ENCODE data around the gene SORCS2.

The SORCS2 gene

GRCh38 chr4:7721984-7722551 lies 529.7 kb downstream of the SORCS2 start:
- TF ChIP-seq CTCF (IDR thresholded peaks at IDR 0.05; ENCODE audit: extremely low read depth, missing control alignments): no peak
- DNase-seq (ENCODE audit: low spot score): no peak

- no peak for DNase-seq (ENCODE audit: low spot score)
- TF ChIP-seq CTCF (IDR thresholded peaks at IDR 0.05; ENCODE audit: extremely low read depth, missing control alignments): no peak
Observed at GRCh38 chr4:7722766-7723387, 530.5 kb downstream of the SORCS2 start.

- no peak for DNase-seq (ENCODE audit: low spot score)
- no peak for TF ChIP-seq CTCF (IDR thresholded peaks at IDR 0.05; ENCODE audit: extremely low read depth, missing control alignments)
Observed at GRCh38 chr4:7723625-7724024, 531.3 kb downstream of the SORCS2 start.

GRCh38 chr4:7725951-7726350 lies 533.6 kb downstream of the SORCS2 start:
- DNase-seq (ENCODE audit: low spot score): no peak
- no peak for TF ChIP-seq CTCF (IDR thresholded peaks at IDR 0.05; ENCODE audit: extremely low read depth, missing control alignments)

- TF ChIP-seq CTCF (IDR thresholded peaks at IDR 0.05; ENCODE audit: extremely low read depth, missing control alignments): no peak
- no peak for DNase-seq (ENCODE audit: low spot score)
Observed at GRCh38 chr4:7726665-7727413, 534.5 kb downstream of the SORCS2 start.

- no peak for DNase-seq (ENCODE audit: low spot score)
- TF ChIP-seq CTCF (IDR thresholded peaks at IDR 0.05; ENCODE audit: extremely low read depth, missing control alignments): no peak
Observed at GRCh38 chr4:7727749-7728148, 535.4 kb downstream of the SORCS2 start.

GRCh38 chr4:7731437-7731836 lies 539.1 kb downstream of the SORCS2 start:
- no peak for DNase-seq (ENCODE audit: low spot score)
- TF ChIP-seq CTCF (IDR thresholded peaks at IDR 0.05; ENCODE audit: extremely low read depth, missing control alignments): no peak

Measured in GM20000 (cell line).